K562 (cell line): Measurements from ENCODE around the gene FAM98C. TPM values are rescaled to one million over a fixed set of nuclear protein-coding genes. Genes with fewer than 3 reads are reported as not detected.
A peak's percentile ranks its signal among the peaks of the same experiment; 100 is the strongest.

Source experiments
- ATAC-seq: fragments of 200-7000 bp; cut with Tn5 transposase; 3 replicates; pipeline ENCODE4 v1.9.1; 2020; ENCODE audit warnings: moderate library complexity
- BruUV-seq: library from RNA; stranded (reverse); fragments of 400-500 nt; replicated peaks from 2 replicates; lab custom pipeline; 2021; lab: Mats Ljungman, UMichigan
- CTCF ChIA-PET: fragments of 300-600 bp; formaldehyde crosslinking; extraction: SDS; loops from one replicate; lab custom pipeline; 2021; ENCODE audit warnings: low intra/inter-chr PET ratio; lab: Yijun Ruan, JAX
- POLR2A ChIA-PET: fragments of 300-600, 350-650 bp; sonication (Branson Sonifier 250); formaldehyde crosslinking; extraction: SDS; loops from one replicate; lab custom pipeline; 2021; ENCODE audit warnings: antibody characterized with exemption, inconsistent platforms; lab: Yijun Ruan, JAX
- DNase-seq, 4 experiments: peaks; one replicate each; pipeline versions ENCODE4 v3.0.0 to v3.0.0-alpha.2; 2011 to 2018; ENCODE audit warnings: low spot score in 3 of 4, mixed read lengths in 3 of 4; ENCODE audit errors: extremely low read depth in 1 of 4
- FAIRE-seq: peaks from 2 replicates; lab custom pipeline; 2011; peaks lifted over from hg19 to GRCh38; lab: Jason Lieb, UNC
- H2AFZ ChIP-seq: 2 replicates; pipeline ENCODE4 v1.6.0; 2011; ENCODE audit warnings: low read depth, low read length, control low read depth, inconsistent platforms
- H3K27ac ChIP-seq: fragments of 200-600 bp; 3 replicates; pipeline ENCODE4 v1.8.0; 2011; ENCODE audit warnings: low read depth, mild to moderate bottlenecking, control low read depth, inconsistent platforms, low read length, moderate library complexity, mixed read lengths; ENCODE audit errors: extremely low read depth
- H3K27me3 ChIP-seq, 2 experiments: fragments of 300-600 bp in 1 of 2; 2 replicates in 1 of 2; 3 replicates in 1 of 2; pipeline versions ENCODE4 v1.6.0 to v1.8.0; 2011; ENCODE audit warnings: inconsistent platforms in 2 of 2, low read length in 2 of 2, mild to moderate bottlenecking in 1 of 2, mixed read lengths in 1 of 2, moderate library complexity in 1 of 2; ENCODE audit not compliant: control insufficient read depth in 2 of 2, insufficient read depth in 2 of 2
- H3K36me3 ChIP-seq: fragments of 300-600 bp; 3 replicates; pipeline ENCODE4 v1.8.0; 2011; ENCODE audit warnings: mild to moderate bottlenecking, low read length, inconsistent platforms; ENCODE audit not compliant: control insufficient read depth, insufficient read depth
- H3K4me1 ChIP-seq, 2 experiments: fragments of 200-600 bp in 1 of 2; replicated peaks in 1 of 2; 2 replicates in 1 of 2; 3 replicates in 1 of 2; pipeline versions ENCODE4 v1.5.1 to v1.8.0; 2011; ENCODE audit warnings: inconsistent platforms in 2 of 2, low read length in 2 of 2, mild to moderate bottlenecking in 1 of 2, mixed read lengths in 1 of 2, moderate library complexity in 1 of 2; ENCODE audit not compliant: control insufficient read depth in 2 of 2, insufficient read depth in 2 of 2
- H3K4me2 ChIP-seq: 2 replicates; pipeline ENCODE4 v1.6.1; 2011; ENCODE audit warnings: low read length, control low read depth, inconsistent platforms, mixed read lengths; ENCODE audit not compliant: insufficient read depth
- H3K4me3 ChIP-seq: fragments of 200-600 bp; sonication (generic), shearing (Covaris generic); 2 replicates; pipeline ENCODE4 v1.5.1; 2016; ENCODE audit warnings: control low read depth, inconsistent platforms
- H3K79me2 ChIP-seq: fragments of 200-600 bp; 3 replicates; pipeline ENCODE4 v1.8.0; 2011; ENCODE audit warnings: low read length, inconsistent platforms; ENCODE audit not compliant: control insufficient read depth, insufficient read depth
- H3K9ac ChIP-seq, 2 experiments: 2 replicates each; pipeline versions ENCODE4 v1.6.0 to v1.6.1; 2011; ENCODE audit warnings: low read depth in 2 of 2, low read length in 2 of 2, control low read depth in 1 of 2, inconsistent platforms in 1 of 2, mild to moderate bottlenecking in 1 of 2, mixed read lengths in 1 of 2; ENCODE audit not compliant: insufficient read depth in 1 of 2
- H3K9me1 ChIP-seq: one replicate; pipeline ENCODE4 v1.6.0; 2011; ENCODE audit warnings: inconsistent platforms, mild to moderate bottlenecking, low read length, moderate library complexity; ENCODE audit not compliant: control insufficient read depth, insufficient read depth
- H3K9me3 ChIP-seq: replicated peaks from 2 replicates; pipeline ENCODE4 v1.5.1; 2011; ENCODE audit warnings: low read depth, low read length, inconsistent platforms; ENCODE audit not compliant: control insufficient read depth, insufficient read depth
- H4K20me1 ChIP-seq: replicated peaks from 2 replicates; pipeline ENCODE4 v1.6.1; 2011; ENCODE audit warnings: low read length, inconsistent platforms, mixed read lengths; ENCODE audit not compliant: control insufficient read depth, insufficient read depth
- CTBP1 ChIP-seq: fragments of 450-650 bp; IDR thresholded peaks from 2 replicates; pipeline ENCODE4 v1.6.1; 2016; ENCODE audit warnings: borderline replicate concordance
- KDM1A ChIP-seq, 2 experiments: fragments of 450-650 bp; IDR thresholded peaks; 2 replicates each; pipeline ENCODE4 v1.6.1; 2016; ENCODE audit warnings: mild to moderate bottlenecking in 2 of 2
- MAFF ChIP-seq: IDR thresholded peaks from 2 replicates; pipeline ENCODE4 v1.6.1; 2012; ENCODE audit warnings: low read length, improper control_type of control experiment
- MTA3 ChIP-seq: fragments of 450-650 bp; formaldehyde crosslinking; IDR thresholded peaks from 2 replicates; pipeline ENCODE4 v1.6.1; 2017; ENCODE audit warnings: mild to moderate bottlenecking, borderline replicate concordance
- NEUROD1 ChIP-seq: fragments of 150-350 bp; IDR thresholded peaks from 2 replicates; pipeline ENCODE4 v1.6.1; 2014; ENCODE audit warnings: borderline replicate concordance, low read length, low read depth; ENCODE audit not compliant: partially characterized antibody
- NFE2 ChIP-seq: IDR thresholded peaks from 2 replicates; pipeline ENCODE4 v1.6.1; 2014; ENCODE audit warnings: antibody characterized with exemption, low read depth
- POLR3A ChIP-seq: IDR thresholded peaks from 2 replicates; pipeline ENCODE4 v1.6.1; 2011; ENCODE audit warnings: borderline replicate concordance, mild to moderate bottlenecking, moderate library complexity; ENCODE audit not compliant: insufficient read length, insufficient read depth; ENCODE audit errors: extremely low read depth
- SMARCA4 ChIP-seq: fragments of 450-650 bp; IDR thresholded peaks from 2 replicates; pipeline ENCODE4 v1.6.1; 2016
- SMARCE1 ChIP-seq: fragments of 450-650 bp; IDR thresholded peaks from 2 replicates; pipeline ENCODE4 v1.7.1; 2016; ENCODE audit warnings: mild to moderate bottlenecking
- THRAP3 ChIP-seq: fragments of 450-650 bp; IDR thresholded peaks from 2 replicates; pipeline ENCODE4 v1.6.1; 2016; ENCODE audit warnings: mild to moderate bottlenecking, inconsistent platforms, borderline replicate concordance
- ZNF165 ChIP-seq: fragments of 250-450 bp; sonication (Bioruptor Pico); IDR thresholded peaks from 2 replicates; pipeline ENCODE4 v1.4.0; 2020; ENCODE audit warnings: borderline replicate concordance
- ZNF41 ChIP-seq: fragments of 250-450 bp; sonication (Bioruptor Pico); conservative IDR thresholded peaks from 2 replicates; pipeline ENCODE4 v1.4.0; 2020; ENCODE audit warnings: mild to moderate bottlenecking
- ZNF584 ChIP-seq: fragments of 200-800 bp; sonication (Bioruptor generic); IDR thresholded peaks from 2 replicates; pipeline ENCODE4 v1.6.1; 2016; ENCODE audit warnings: low read depth, mild to moderate bottlenecking, missing genetic modification characterization, missing compliant biosample characterization
- ZNF586 ChIP-seq: fragments of 450-650 bp; formaldehyde crosslinking; conservative IDR thresholded peaks from 2 replicates; pipeline ENCODE4 v1.4.0; 2020; ENCODE audit warnings: mild to moderate bottlenecking, moderate library complexity
- WGBS: fragments of 100-300 bp; shearing (Covaris generic); methylation state at CpG from one replicate; pipeline ENCODE4 v1.1.6; 2016; ENCODE audit warnings: low coverage, mixed read lengths; ENCODE audit not compliant: insufficient coverage; ENCODE audit errors: missing lambda C conversion rate; 5-methylcytosine and 5-hydroxymethylcytosine counted together
- in situ Hi-C: fragments of 300-500 bp; cut with MboI; formaldehyde crosslinking; loops from 4 replicates; pipeline ENCODE4 v1.15.0; 2018; ENCODE audit warnings: inconsistent platforms, mixed read lengths
- intact Hi-C: fragments of 100-400 bp; cut with micrococcal nuclease; formaldehyde crosslinking; loops from 2 replicates; pipeline ENCODE4 v1.14.2; 2022
- polyA plus RNA-seq, 8 experiments: library from polyadenylated mRNA; depleted of rRNA in 4 of 8; stranded (reverse) in 5 of 8; unstranded in 3 of 8; fragments of >200 nt; fragmentation: Nextera tagmentation in 2 of 8; fragmentation: Illumina TruSeq in 1 of 8; extraction: Ambion mirVana in 2 of 8; extraction: Trizol in 1 of 8; gene quantifications; 2 replicates each; pipeline versions ENCODE4 v1.2.1 to v1.2.3, GENCODE V29; 2011 to 2014; ENCODE audit warnings: inconsistent platforms in 1 of 8, missing spikeins in 1 of 8
- total RNA-seq, 7 experiments: library from RNA; depleted of rRNA in 6 of 7; stranded (reverse); fragments of >200 nt in 6 of 7; fragmentation: Illumina TruSeq in 2 of 7; extraction: Trizol in 2 of 7; gene quantifications; 2 replicates each; pipeline versions ENCODE4 v1.2.1 to v1.2.3, GENCODE V29; 2011 to 2021; ENCODE audit warnings: low replicate concordance in 1 of 7
- TF ChIP-seq, protein P1 (sequence below): fragments of 250-450 bp; sonication (Bioruptor Pico); IDR thresholded peaks from 2 replicates; pipeline ENCODE4 v1.6.1; 2021; ENCODE audit warnings: mild to moderate bottlenecking
- TF ChIP-seq, protein P2 (sequence below), 2 experiments: IDR thresholded peaks; 2 replicates each; pipeline ENCODE4 v1.6.1; 2011; ENCODE audit warnings: borderline replicate concordance in 1 of 2, control low read depth in 1 of 2, low read depth in 1 of 2, low read length in 1 of 2, mild to moderate bottlenecking in 1 of 2, mixed read lengths in 1 of 2, moderate library complexity in 1 of 2; ENCODE audit not compliant: insufficient read depth in 1 of 2, insufficient read length in 1 of 2, poor library complexity in 1 of 2, severe bottlenecking in 1 of 2; ENCODE audit errors: extremely low read depth in 1 of 2
- TF ChIP-seq, protein P3 (sequence below): fragments of 250-450 bp; sonication (Bioruptor Pico); IDR thresholded peaks from 2 replicates; pipeline ENCODE4 v1.8.0; 2021; ENCODE audit warnings: moderate library complexity, mild to moderate bottlenecking, inconsistent platforms
- TF ChIP-seq, protein P4 (sequence below): IDR thresholded peaks from 2 replicates; pipeline ENCODE4 v1.6.1; 2014; ENCODE audit warnings: antibody characterized with exemption

The FAM98C gene
- total and polyA plus RNA-seq, 9 of the 15 experiments (the other 6 are each of a cell fraction or from before 2014, with no cell fraction given), result 1.7 to 43.8 (median 13.7) TPM

DNA sequence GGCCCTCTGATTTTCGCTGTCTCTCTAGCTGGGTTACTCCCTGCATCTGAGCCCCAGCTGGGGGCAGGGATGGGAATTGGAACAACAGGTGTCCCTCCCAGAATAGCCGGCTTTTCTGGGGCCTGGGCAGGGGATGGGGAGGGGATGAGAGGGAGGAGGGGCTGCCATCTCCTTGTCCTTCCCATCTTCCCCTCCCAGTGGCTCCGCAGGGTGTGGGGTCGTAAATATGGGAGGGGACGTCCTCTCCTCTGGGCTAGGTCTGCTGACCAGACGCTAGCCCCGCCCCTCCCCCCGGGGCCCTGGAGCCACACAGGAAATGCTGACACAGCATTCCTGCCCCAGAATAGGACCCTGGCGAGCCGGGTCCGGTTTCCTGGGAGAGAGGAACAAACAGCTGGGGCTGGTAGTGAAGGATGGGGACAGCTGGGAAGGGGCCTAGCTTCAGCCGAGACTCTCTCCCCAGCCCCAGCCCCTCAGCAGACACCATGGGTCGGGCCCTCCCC, 31.7 kb downstream of the FAM98C start:
- peak; percentile 69 to 81 (median 72) for DNase-seq
- H3K4me1 ChIP-seq, result peaks cover 21 to 24% of the 10 kb centered on the region in 2 experiments
- peak overlapping the region; percentile 71 for H3K4me2 ChIP-seq
- WGBS, result 4% methylated on average over 9 of the region's 13 CpGs
- ChIA-PET POLR2A (interaction anchor here (0.5 to 1.3 kb wide), 4 partner anchors 19 to 1413 kb away, joined by 3 to 7 read pairs (median 6); partner anchors contain the start of gene GGN), CTCF (no interaction called here)
- no peaks in the 10 kb centered on the region for H3K27me3 ChIP-seq
- in situ Hi-C loops, result no loop called here
- intact Hi-C loops, result no loop called here
- H2AFZ ChIP-seq, result peak overlapping the region; percentile 73
- peak overlapping the region; percentile 31 for H3K4me3 ChIP-seq
- H3K9ac ChIP-seq, result peak overlapping the region; percentile 49 to 87
- no peaks in the 10 kb centered on the region for H3K9me1 ChIP-seq
- 0 out of 3 replicates have a peak, but pooled peaks cover 6% of the 10 kb centered on the region for H3K79me2 ChIP-seq
- FAIRE-seq, result no peak
- H3K9me3 ChIP-seq, result no peaks in the 10 kb centered on the region
- BruUV-seq, result no TSS peak
- peak overlapping the region; percentile 61 for H3K27ac ChIP-seq
- no peaks in the 10 kb centered on the region for H4K20me1 ChIP-seq
- no peaks in the 10 kb centered on the region for H3K36me3 ChIP-seq
- peak; percentile 73 for ATAC-seq
- no peak for TF ChIP-seq ZNF584
- peak; percentile 99 for TF ChIP-seq MAFF
- TF ChIP-seq SMARCA4, result 0 out of 2 replicates have a peak, but pooled peaks have one; percentile 25
- 0 out of 2 replicates have a peak, but pooled peaks have one; percentile 43 for TF ChIP-seq MTA3
- TF ChIP-seq POLR3A, result no peak
- peak in 1 of 2 experiments; percentile 38; a peak in 1 of 4 replicates for TF ChIP-seq KDM1A (IDR thresholded peaks at IDR 0.05)
- TF ChIP-seq NFE2, result peak; percentile 57
- peak; percentile 29; the same call in 1 of the 2 replicates for TF ChIP-seq CTBP1
- no peak for TF ChIP-seq ZNF586
- TF ChIP-seq, protein P1, sequence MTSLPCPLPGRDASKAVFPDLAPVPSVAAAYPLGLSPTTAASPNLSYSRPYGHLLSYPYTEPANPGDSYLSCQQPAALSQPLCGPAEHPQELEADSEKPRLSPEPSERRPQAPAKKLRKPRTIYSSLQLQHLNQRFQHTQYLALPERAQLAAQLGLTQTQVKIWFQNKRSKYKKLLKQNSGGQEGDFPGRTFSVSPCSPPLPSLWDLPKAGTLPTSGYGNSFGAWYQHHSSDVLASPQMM (CRISPR knock-in tag), result no peak
- peak; percentile 33; the same call in 1 of the 2 replicates for TF ChIP-seq SMARCE1
- TF ChIP-seq ZNF41, result no peak
- no peak for TF ChIP-seq THRAP3
- TF ChIP-seq, protein P2, sequence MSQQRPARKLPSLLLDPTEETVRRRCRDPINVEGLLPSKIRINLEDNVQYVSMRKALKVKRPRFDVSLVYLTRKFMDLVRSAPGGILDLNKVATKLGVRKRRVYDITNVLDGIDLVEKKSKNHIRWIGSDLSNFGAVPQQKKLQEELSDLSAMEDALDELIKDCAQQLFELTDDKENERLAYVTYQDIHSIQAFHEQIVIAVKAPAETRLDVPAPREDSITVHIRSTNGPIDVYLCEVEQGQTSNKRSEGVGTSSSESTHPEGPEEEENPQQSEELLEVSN (IDR thresholded peaks at IDR 0.05; ENCODE audit: borderline replicate concordance in 1 of 2, extremely low read depth in 1 of 2, insufficient read depth in 1 of 2, insufficient read length in 1 of 2, low read depth in 1 of 2, low read length in 1 of 2, poor library complexity in 1 of 2, severe bottlenecking in 1 of 2), result no peak
- TF ChIP-seq, protein P3, sequence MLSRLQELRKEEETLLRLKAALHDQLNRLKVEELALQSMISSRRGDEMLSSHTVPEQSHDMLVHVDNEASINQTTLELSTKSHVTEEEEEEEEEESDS (CRISPR knock-in tag), result no peak
- TF ChIP-seq, protein P4, sequence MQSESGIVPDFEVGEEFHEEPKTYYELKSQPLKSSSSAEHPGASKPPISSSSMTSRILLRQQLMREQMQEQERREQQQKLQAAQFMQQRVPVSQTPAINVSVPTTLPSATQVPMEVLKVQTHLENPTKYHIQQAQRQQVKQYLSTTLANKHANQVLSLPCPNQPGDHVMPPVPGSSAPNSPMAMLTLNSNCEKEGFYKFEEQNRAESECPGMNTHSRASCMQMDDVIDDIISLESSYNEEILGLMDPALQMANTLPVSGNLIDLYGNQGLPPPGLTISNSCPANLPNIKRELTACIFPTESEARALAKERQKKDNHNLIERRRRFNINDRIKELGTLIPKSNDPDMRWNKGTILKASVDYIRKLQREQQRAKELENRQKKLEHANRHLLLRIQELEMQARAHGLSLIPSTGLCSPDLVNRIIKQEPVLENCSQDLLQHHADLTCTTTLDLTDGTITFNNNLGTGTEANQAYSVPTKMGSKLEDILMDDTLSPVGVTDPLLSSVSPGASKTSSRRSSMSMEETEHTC, result no peak
- TF ChIP-seq NEUROD1, result peak; percentile 12
- no peak for TF ChIP-seq ZNF165
